BE2C (cell line): ENCODE results near the gene PARD3B.

Experiments used
- DNase-seq: peaks from one replicate; pipeline ENCODE4 v3.0.0-alpha.2; 2020
- H3K27me3 ChIP-seq: fragments of 250-450 bp; sonication (Bioruptor Pico); 2 replicates; pipeline ENCODE4 v1.5.1; 2020; ENCODE audit warnings: mild to moderate bottlenecking
- H3K36me3 ChIP-seq: fragments of 250-450 bp; sonication (Bioruptor Pico); 2 replicates; pipeline ENCODE4 v1.5.1; 2020; ENCODE audit warnings: mild to moderate bottlenecking
- H3K4me1 ChIP-seq: fragments of 250-450 bp; sonication (Bioruptor Pico); 2 replicates; pipeline ENCODE4 v1.5.1; 2020
- H3K4me3 ChIP-seq: 2 replicates; pipeline ENCODE4 v1.5.1; 2011; ENCODE audit warnings: low read depth, low read length
- H3K9me3 ChIP-seq: fragments of 250-450 bp; sonication (Bioruptor Pico); 2 replicates; pipeline ENCODE4 v1.5.1; 2020
- TF ChIP-seq, protein P1 (sequence below): IDR thresholded peaks from 2 replicates; pipeline ENCODE4 v1.5.1; 2012; ENCODE audit warnings: mild to moderate bottlenecking, low read depth, low read length

Gene PARD3B

DNA sequence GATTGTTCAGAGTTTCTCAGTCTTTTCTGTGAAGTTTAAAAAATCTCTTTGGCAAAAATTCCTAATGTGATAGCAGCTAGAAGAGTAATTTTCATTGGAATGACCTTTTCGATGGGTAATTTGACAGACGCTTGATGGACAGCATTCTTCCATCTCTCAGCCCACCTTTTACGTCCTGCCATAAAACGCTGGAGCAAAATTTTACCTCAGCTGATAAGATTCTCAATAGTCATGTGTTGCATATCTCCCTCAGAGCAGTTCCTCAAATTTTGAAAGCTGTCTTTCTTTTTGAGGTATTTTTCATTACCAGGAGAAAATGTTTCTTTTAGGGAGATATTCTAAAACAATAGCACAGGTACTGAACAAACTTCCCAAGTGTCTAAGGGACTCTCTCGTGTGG lies 441.4 kb downstream of the PARD3B start:
- TF ChIP-seq, protein P1, sequence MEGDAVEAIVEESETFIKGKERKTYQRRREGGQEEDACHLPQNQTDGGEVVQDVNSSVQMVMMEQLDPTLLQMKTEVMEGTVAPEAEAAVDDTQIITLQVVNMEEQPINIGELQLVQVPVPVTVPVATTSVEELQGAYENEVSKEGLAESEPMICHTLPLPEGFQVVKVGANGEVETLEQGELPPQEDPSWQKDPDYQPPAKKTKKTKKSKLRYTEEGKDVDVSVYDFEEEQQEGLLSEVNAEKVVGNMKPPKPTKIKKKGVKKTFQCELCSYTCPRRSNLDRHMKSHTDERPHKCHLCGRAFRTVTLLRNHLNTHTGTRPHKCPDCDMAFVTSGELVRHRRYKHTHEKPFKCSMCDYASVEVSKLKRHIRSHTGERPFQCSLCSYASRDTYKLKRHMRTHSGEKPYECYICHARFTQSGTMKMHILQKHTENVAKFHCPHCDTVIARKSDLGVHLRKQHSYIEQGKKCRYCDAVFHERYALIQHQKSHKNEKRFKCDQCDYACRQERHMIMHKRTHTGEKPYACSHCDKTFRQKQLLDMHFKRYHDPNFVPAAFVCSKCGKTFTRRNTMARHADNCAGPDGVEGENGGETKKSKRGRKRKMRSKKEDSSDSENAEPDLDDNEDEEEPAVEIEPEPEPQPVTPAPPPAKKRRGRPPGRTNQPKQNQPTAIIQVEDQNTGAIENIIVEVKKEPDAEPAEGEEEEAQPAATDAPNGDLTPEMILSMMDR: no peak
- no peak for DNase-seq
- Histone ChIP-seq H3K27me3 (no peaks in the 10 kb centered on the region), H3K9me3 (no peaks in the 10 kb centered on the region), H3K4me1 (no peaks in the 10 kb centered on the region), H3K4me3 (no peak overlapping the region), H3K36me3 (no peaks in the 10 kb centered on the region)

DNA sequence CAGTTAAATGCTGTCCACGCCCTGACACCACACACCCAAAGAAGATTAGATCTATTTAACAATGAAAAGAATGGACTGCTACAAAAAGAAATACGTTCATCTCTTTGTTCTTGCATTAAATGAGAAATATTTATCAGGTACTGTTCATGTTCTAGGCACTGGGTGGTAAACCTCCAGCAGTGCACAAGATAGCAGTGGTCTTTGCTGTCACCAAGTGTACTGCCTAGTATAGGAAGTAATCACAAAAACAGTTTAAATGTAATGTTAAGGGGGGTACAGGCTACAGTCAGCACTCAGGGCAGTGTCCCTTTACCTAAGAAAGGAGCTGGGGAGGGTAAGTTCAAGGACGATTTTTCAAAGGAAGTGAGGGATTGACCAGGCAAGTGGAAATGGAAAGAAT lies 443.6 kb downstream of the PARD3B start:
- no peaks in the 10 kb centered on the region for H3K4me1 ChIP-seq
- no peaks in the 10 kb centered on the region for H3K9me3 ChIP-seq
- no peak for DNase-seq
- H3K27me3 ChIP-seq: no peaks in the 10 kb centered on the region
- no peaks in the 10 kb centered on the region for H3K36me3 ChIP-seq
- no peak overlapping the region for H3K4me3 ChIP-seq
- TF ChIP-seq, protein P1: no peak

DNA sequence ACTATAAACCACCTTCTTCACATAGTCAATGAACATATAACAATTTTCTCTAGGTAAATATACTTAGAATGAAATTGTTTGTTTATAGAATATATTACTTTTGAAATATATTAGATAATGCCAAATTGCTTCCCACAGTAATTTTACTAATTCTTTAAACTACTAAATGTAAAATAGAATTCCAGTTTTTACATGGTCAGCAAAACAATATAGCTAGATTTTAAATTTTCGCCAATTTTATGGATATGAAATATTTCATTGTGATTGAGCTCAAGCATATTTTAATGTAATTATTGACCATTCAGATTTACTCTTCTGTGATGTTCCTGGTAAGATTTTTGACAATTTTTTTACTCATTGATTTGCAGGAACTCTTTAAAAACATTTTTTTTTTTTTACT lies 444.6 kb downstream of the PARD3B start:
- H3K4me1 ChIP-seq: no peaks in the 10 kb centered on the region
- H3K4me3 ChIP-seq: no peak overlapping the region
- H3K36me3 ChIP-seq: no peaks in the 10 kb centered on the region
- no peak for DNase-seq
- TF ChIP-seq, protein P1: no peak
- no peaks in the 10 kb centered on the region for H3K27me3 ChIP-seq
- H3K9me3 ChIP-seq: no peaks in the 10 kb centered on the region

DNA sequence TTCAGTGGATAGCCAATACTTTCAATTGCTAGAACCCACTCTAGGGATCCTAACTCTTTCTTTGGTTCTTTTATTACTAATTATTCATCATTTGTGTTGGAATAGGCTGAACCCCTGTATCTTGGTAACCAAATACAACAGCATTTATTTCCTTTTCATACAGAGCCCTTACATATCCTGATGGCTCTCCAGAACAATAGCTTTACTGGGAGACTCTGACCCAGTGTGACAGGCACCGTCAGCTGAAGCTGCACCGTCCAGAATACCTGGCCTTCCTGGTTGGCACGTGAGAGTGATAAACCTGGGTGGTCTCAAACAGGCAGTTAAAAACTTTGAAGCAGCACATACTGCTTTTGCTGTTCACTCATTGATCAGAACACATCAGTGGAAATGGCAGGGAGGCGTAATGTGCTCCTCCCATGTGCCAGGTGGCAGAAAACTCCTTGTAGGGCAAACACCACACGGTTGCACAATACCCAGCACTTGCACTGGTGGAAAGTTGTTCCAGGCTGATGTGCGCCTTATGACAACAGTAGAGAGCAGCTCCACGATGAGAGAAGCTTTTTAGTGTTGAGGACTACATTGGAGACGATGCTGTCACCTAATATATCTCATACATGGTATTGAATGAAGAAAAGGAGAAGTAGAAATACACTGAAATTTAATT lies 456.2 kb downstream of the PARD3B start:
- H3K4me3 ChIP-seq: no peak overlapping the region
- DNase-seq: no peak
- no peaks in the 10 kb centered on the region for H3K9me3 ChIP-seq
- TF ChIP-seq, protein P1: no peak
- no peaks in the 10 kb centered on the region for H3K27me3 ChIP-seq
- no peaks in the 10 kb centered on the region for H3K4me1 ChIP-seq
- H3K36me3 ChIP-seq: no peaks in the 10 kb centered on the region

DNA sequence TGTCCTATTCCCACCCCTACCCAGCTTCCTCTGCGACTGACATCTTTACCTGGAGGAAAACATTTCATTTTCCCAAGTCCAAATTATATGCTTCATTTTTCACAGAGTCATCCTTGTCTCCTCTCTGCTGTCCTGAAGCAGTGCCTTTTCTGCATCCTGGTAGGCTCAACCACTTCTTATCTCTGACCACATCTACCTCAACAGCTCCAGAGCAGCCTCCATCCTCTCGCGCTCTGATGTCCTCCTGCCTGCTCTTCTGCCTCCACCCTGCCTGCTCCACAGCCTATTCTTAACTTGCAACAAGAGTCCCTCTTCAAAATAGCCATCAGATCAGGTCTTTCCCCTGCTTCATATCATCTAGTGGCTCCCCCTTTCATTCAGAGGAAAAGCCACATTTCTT lies 457.1 kb downstream of the PARD3B start:
- TF ChIP-seq, protein P1: no peak
- Histone ChIP-seq H3K4me1 (no peaks in the 10 kb centered on the region), H3K27me3 (no peaks in the 10 kb centered on the region), H3K9me3 (no peaks in the 10 kb centered on the region), H3K36me3 (no peaks in the 10 kb centered on the region), H3K4me3 (no peak overlapping the region)
- DNase-seq: no peak

DNA sequence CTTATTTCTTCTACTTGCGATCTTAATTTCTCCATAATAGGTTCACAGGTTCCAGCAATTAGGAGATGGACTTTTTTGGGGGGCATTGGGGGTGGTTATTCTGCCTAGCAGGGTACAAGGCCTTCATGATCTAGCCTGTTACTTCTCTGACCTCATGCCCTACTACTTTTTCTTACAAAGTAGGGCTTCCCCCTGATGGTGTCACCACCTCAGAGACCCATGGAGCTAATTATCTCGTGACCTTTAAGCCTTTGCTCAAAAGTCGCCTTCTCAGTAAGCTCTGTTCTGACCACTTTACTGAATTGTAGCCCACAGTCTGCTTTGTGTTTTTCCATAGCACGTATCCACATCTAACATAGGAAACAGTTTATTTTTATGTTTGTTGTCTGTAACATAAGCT lies 458.0 kb downstream of the PARD3B start:
- no peaks in the 10 kb centered on the region for H3K27me3 ChIP-seq
- H3K36me3 ChIP-seq: no peaks in the 10 kb centered on the region
- no peak overlapping the region for H3K4me3 ChIP-seq
- TF ChIP-seq, protein P1: no peak
- H3K4me1 ChIP-seq: no peaks in the 10 kb centered on the region
- no peak for DNase-seq
- no peaks in the 10 kb centered on the region for H3K9me3 ChIP-seq
